ENCODE measurements around the gene GNGT2.

DNA sequence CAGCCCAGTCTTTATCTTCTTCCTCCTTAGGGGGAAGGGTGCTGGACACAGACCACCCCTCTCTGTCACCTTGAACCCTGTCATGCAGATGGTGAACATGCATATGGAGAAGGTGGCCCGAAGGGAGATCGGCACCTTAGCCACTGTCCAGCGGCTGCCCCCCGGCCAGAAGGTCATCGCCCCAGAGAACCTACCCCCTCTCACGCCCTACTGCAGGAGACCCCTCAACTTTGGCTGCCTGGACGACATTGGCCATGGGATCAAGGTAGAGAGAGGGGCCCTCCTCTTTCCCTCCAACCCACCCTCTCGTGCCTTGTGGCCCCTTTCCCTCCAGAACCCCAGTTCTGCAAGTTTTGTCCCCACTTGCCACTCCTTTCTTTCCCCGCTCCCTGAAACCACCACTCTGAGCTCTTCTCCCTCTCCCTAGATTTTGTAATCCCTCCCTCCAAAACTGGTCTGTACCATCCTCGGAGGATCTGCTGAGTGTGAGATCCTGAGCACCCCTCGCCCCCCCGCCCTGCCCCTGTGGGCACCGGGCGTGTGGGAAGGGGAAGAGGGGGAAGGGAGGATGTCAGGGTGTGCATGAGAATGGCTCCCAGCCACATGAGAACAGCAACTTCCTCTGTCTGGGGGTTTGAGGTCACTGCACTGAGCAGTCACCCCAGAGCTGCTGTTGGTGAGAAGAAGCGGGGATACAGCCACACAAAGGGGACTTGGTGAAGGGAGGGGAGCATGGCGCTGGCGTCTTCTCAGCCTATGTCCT, 7.5 kb upstream of the GNGT2 start:
- TF ChIP-seq, protein P1, sequence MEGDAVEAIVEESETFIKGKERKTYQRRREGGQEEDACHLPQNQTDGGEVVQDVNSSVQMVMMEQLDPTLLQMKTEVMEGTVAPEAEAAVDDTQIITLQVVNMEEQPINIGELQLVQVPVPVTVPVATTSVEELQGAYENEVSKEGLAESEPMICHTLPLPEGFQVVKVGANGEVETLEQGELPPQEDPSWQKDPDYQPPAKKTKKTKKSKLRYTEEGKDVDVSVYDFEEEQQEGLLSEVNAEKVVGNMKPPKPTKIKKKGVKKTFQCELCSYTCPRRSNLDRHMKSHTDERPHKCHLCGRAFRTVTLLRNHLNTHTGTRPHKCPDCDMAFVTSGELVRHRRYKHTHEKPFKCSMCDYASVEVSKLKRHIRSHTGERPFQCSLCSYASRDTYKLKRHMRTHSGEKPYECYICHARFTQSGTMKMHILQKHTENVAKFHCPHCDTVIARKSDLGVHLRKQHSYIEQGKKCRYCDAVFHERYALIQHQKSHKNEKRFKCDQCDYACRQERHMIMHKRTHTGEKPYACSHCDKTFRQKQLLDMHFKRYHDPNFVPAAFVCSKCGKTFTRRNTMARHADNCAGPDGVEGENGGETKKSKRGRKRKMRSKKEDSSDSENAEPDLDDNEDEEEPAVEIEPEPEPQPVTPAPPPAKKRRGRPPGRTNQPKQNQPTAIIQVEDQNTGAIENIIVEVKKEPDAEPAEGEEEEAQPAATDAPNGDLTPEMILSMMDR (IDR thresholded peaks at IDR 0.05): no peak
- TF ChIP-seq, protein P2, sequence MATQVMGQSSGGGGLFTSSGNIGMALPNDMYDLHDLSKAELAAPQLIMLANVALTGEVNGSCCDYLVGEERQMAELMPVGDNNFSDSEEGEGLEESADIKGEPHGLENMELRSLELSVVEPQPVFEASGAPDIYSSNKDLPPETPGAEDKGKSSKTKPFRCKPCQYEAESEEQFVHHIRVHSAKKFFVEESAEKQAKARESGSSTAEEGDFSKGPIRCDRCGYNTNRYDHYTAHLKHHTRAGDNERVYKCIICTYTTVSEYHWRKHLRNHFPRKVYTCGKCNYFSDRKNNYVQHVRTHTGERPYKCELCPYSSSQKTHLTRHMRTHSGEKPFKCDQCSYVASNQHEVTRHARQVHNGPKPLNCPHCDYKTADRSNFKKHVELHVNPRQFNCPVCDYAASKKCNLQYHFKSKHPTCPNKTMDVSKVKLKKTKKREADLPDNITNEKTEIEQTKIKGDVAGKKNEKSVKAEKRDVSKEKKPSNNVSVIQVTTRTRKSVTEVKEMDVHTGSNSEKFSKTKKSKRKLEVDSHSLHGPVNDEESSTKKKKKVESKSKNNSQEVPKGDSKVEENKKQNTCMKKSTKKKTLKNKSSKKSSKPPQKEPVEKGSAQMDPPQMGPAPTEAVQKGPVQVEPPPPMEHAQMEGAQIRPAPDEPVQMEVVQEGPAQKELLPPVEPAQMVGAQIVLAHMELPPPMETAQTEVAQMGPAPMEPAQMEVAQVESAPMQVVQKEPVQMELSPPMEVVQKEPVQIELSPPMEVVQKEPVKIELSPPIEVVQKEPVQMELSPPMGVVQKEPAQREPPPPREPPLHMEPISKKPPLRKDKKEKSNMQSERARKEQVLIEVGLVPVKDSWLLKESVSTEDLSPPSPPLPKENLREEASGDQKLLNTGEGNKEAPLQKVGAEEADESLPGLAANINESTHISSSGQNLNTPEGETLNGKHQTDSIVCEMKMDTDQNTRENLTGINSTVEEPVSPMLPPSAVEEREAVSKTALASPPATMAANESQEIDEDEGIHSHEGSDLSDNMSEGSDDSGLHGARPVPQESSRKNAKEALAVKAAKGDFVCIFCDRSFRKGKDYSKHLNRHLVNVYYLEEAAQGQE (IDR thresholded peaks at IDR 0.05; ENCODE audit: insufficient read depth in 1 of 2, low read depth in 2 of 2, low read length in 1 of 2): no peak
- no peak for TF ChIP-seq POLR2AphosphoS5 (IDR thresholded peaks at IDR 0.05; ENCODE audit: low read depth, low read length)
